ENCODE data around the gene TMEM169. TPM values are rescaled to one million over a fixed set of nuclear protein-coding genes. Genes with fewer than 3 reads are reported as not detected.
A peak's percentile ranks its signal among the peaks of the same experiment; 100 is the strongest.
"Not testable (repeated sequence)": the region's sequence is repeated elsewhere in the genome, so short reads cannot be mapped to it uniquely, and the experiment has no call there.

Gene TMEM169
- total RNA-seq, 1 experiment from 2014 or later: 8.2 TPM

DNA sequence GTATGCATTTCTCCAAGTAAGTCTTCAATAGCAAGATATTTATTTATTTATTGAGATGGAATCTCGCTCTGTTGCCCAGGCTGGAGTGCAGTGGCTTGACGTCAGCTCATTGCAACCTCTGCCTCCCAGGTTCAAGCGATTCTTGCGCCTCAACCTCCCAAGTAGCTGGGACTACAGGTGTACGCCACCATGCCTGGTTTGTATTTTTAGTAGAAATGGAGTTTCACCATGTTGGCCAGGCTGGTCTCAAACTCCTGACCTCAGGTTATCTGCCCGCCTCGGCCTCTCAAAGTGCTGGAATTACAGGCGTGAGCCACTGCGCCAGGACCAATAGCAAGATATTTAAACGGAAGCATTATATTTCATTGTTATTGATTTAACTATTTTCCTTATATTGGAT lies 1.7 kb upstream of the TMEM169 start:
- not testable (repeated sequence) for H3K9me3 ChIP-seq (replicated peaks); DNase-seq; H3K36me3 ChIP-seq; H3K27me3 ChIP-seq; H3K4me3 ChIP-seq; H3K27ac ChIP-seq
- peaks cover 12% of the 10 kb centered on the region for H3K4me1 ChIP-seq

GRCh38 chr2:216081012-216081411 lies 707 bp upstream of the TMEM169 start:
- Histone ChIP-seq H3K36me3 (no peaks in the 10 kb centered on the region), H3K27ac (peak overlapping the region; percentile 38; the same call in 1 of the 2 replicates)

DNA sequence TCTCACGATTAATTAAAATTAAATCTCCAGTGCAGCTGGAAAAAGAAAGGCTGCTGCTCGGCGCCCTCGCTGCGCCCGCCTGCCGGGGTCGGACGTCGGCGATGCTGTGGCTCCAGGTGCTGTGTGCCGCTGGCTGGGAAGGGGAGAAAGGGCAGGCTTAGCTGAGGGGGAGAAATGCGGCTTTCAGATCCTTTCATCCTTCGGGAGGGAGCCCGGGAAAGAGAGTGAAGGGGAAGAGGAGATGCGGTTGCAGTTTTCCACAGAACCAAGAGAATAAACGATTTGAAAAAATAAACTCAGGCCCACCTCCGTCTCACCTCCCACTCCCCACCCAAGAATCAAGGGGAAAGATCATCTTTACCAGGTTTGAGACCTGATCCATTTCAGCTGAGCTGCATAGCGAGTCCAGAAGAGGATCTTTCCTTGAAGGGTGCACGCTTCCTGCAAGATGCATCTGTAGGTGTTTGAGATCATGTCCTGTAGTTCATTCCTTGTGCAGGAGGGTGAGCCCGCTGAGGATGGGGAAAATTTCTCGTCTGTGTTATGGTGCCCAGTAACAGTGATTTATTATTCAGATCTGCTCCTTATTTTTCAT lies 495 bp downstream of the TMEM169 start:
- no peaks in the 10 kb centered on the region for H3K27me3 ChIP-seq
- H3K4me1 ChIP-seq: peaks cover 28% of the 10 kb centered on the region
- H3K4me3 ChIP-seq: peak overlapping the region; percentile 74
- no peaks in the 10 kb centered on the region for H3K36me3 ChIP-seq
- peak overlapping the region; percentile 38; the same call in 1 of the 2 replicates for H3K27ac ChIP-seq
- DNase-seq: peak; percentile 16 to 49
- H3K9me3 ChIP-seq (replicated peaks): no peaks in the 10 kb centered on the region

More at GRCh38 chr2:216081012-216081411, 707 bp upstream of the TMEM169 start:
- H3K4me3 ChIP-seq: peak overlapping the region; percentile 74
- DNase-seq: no peak
- no peaks in the 10 kb centered on the region for H3K27me3 ChIP-seq
- peaks cover 22% of the 10 kb centered on the region for H3K4me1 ChIP-seq
- no peaks in the 10 kb centered on the region for H3K9me3 ChIP-seq (replicated peaks)

- Histone ChIP-seq H3K36me3 (no peaks in the 10 kb centered on the region), H3K27me3 (no peaks in the 10 kb centered on the region), H3K4me1 (peaks cover 28% of the 10 kb centered on the region), H3K9me3 (replicated peaks) (no peaks in the 10 kb centered on the region), H3K4me3 (peak overlapping the region; percentile 74), H3K27ac (peak overlapping the region; percentile 90)
- peak; percentile 63 to 64 for DNase-seq
These were observed 1.1 kb downstream of the TMEM169 start for GRCh38 chr2:216082805-216083204.

GRCh38 chr2:216083464-216084281 lies 2.0 kb downstream of the TMEM169 start:
- no peaks in the 10 kb centered on the region for H3K36me3 ChIP-seq
- peak overlapping the region; percentile 90 for H3K27ac ChIP-seq
- H3K9me3 ChIP-seq (replicated peaks): no peaks in the 10 kb centered on the region
- DNase-seq: peak; percentile 95 to 98
- peaks cover 28% of the 10 kb centered on the region for H3K4me1 ChIP-seq
- no peaks in the 10 kb centered on the region for H3K27me3 ChIP-seq
- peak overlapping the region; percentile 74 for H3K4me3 ChIP-seq

DNA sequence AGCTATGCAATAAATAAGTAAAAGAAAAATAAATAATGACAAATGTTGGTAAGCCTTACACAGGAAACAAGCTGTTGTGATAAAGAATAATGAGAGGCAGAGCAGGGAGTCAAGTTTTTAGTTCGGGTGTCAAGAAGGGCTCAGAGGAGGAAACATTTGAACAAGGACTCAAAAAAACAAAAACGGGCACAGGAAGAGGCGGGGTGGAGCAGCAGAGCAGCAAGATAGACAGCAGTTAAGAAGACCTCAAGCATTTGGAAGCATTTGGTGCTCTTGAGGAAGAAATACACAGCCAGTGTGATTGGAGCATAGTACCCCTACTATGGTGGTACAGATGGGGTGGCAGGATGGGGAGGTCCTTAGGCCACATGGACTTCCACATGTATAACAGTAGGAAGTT lies 2.8 kb downstream of the TMEM169 start:
- Histone ChIP-seq H3K9me3 (replicated peaks) (no peaks in the 10 kb centered on the region), H3K27ac (peak overlapping the region; percentile 90), H3K4me1 (peaks cover 28% of the 10 kb centered on the region), H3K36me3 (no peaks in the 10 kb centered on the region), H3K27me3 (no peaks in the 10 kb centered on the region), H3K4me3 (peak overlapping the region; percentile 74)
- DNase-seq: peak; percentile 37 to 68

- peak; percentile 15 to 44 for DNase-seq
- Histone ChIP-seq H3K27ac (peak overlapping the region; percentile 90), H3K4me1 (peaks cover 28% of the 10 kb centered on the region), H3K4me3 (no peak overlapping the region), H3K9me3 (replicated peaks) (no peaks in the 10 kb centered on the region), H3K36me3 (no peaks in the 10 kb centered on the region), H3K27me3 (no peaks in the 10 kb centered on the region)
These were observed 4.6 kb downstream of the TMEM169 start for GRCh38 chr2:216086207-216086893.

DNA sequence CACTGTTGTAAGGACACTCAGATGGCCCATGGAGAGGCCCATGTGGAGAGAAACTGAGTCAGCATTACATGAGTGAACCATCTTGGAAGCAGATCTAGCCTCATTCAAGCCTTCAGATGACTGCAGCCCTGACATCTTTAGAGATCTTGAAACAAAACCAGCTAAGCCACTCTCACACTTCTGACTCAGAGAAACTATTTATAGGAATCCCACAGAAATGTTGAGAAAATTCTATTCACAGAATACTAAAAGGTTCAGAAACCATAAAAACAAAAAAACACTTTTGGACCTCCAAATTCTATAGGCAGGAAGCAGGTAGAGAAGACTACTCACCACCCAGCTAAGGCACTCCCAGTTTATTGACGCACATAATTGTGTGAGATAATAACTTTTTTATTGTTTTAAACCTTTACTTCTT lies 8.7 kb downstream of the TMEM169 start:
- Histone ChIP-seq H3K27ac (no peak overlapping the region), H3K36me3 (no peaks in the 10 kb centered on the region), H3K4me1 (peaks cover 13% of the 10 kb centered on the region), H3K9me3 (replicated peaks) (no peaks in the 10 kb centered on the region), H3K27me3 (no peaks in the 10 kb centered on the region), H3K4me3 (no peak overlapping the region)
- DNase-seq: no peak

DNA sequence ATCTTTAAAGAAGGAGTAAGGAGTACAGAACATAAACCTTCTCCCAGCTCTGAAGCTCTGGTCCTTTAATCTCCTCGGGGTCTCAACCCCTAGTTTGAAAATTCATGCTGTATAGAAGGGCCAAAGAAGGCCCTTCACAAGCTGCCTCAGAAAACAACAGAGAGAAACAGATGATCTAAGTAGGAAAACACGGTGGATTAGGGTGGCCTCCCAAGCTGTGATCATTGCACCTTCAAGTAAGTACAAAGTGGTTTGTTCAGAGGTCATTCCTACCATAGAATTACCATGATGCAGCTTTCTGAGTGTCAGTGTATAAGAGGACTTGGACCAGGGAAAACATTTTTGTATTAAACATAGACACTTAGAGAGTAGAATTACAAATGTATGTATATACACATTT lies 10.9 kb downstream of the TMEM169 start:
- H3K27ac ChIP-seq: no peak overlapping the region
- no peaks in the 10 kb centered on the region for H3K36me3 ChIP-seq
- H3K4me3 ChIP-seq: no peak overlapping the region
- DNase-seq: no peak
- H3K4me1 ChIP-seq: no peaks in the 10 kb centered on the region
- no peaks in the 10 kb centered on the region for H3K27me3 ChIP-seq
- H3K9me3 ChIP-seq (replicated peaks): no peaks in the 10 kb centered on the region

DNA sequence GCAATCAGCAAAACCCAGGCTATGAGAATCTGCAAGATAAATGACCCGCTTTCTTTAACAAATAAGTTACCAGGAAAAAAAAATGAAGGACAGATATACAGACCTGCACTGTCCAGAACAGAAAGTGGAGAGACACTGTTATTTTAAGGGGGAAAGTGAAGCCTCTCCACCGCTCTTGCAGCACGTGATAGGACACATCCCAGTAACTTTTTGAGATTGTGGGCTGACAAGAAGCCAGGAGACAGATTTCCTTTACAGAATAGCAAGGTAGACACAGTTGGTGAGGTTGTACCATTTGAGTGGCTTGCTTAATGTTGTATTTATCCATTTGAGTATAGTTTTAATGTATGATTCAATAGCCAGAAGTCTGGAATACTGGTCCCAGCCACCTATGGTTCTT lies 13.0 kb downstream of the TMEM169 start:
- Histone ChIP-seq H3K27ac (no peak overlapping the region), H3K4me1 (no peaks in the 10 kb centered on the region), H3K36me3 (no peaks in the 10 kb centered on the region; the same call in 1 of the 2 replicates), H3K27me3 (no peaks in the 10 kb centered on the region), H3K9me3 (replicated peaks) (no peaks in the 10 kb centered on the region), H3K4me3 (no peak overlapping the region)
- no peak for DNase-seq

GRCh38 chr2:216098421-216099334 lies 17.0 kb downstream of the TMEM169 start:
- Histone ChIP-seq H3K4me1 (no peaks in the 10 kb centered on the region), H3K27me3 (no peaks in the 10 kb centered on the region), H3K36me3 (no peaks in the 10 kb centered on the region; the same call in 1 of the 2 replicates), H3K4me3 (no peak overlapping the region), H3K27ac (no peak overlapping the region), H3K9me3 (replicated peaks) (no peaks in the 10 kb centered on the region)
- no peak for DNase-seq

GRCh38 chr2:216101109-216101508 lies 19.4 kb downstream of the TMEM169 start:
- no peaks in the 10 kb centered on the region for H3K4me1 ChIP-seq

DNA sequence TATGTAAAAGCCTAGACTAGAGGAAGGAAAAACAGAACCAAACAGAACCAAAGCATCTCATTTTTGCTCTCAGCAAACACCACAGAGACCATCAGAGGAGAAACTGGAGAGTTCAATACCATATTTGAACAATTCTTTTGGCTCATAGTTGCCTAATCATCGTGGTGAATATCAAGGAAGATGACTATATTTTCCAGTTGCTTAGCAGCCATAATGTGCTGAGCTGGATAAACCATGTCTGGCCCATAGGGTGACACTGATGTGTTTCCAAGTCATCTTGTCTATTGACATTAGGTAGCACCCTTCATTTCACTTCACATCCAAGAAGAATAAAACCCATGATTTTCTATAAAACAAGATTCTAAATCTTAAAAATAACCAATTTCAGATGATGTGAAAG lies 21.5 kb downstream of the TMEM169 start:
- Histone ChIP-seq H3K27me3 (no peaks in the 10 kb centered on the region), H3K4me1 (peaks cover under 1% of the 10 kb centered on the region; the same call in 1 of the 2 replicates), H3K27ac (no peak overlapping the region), H3K4me3 (no peak overlapping the region), H3K36me3 (no peaks in the 10 kb centered on the region; the same call in 1 of the 2 replicates), H3K9me3 (replicated peaks) (no peaks in the 10 kb centered on the region)
- DNase-seq: no peak

More at GRCh38 chr2:216101109-216101508, 19.4 kb downstream of the TMEM169 start:
- Histone ChIP-seq H3K27ac (no peak overlapping the region), H3K4me3 (no peak overlapping the region), H3K9me3 (replicated peaks) (no peaks in the 10 kb centered on the region), H3K36me3 (no peaks in the 10 kb centered on the region; the same call in 1 of the 2 replicates), H3K27me3 (no peaks in the 10 kb centered on the region)
- DNase-seq: no peak

- H3K4me1 ChIP-seq: peaks cover 5% of the 10 kb centered on the region; the same call in 1 of the 2 replicates
- peaks cover under 1% of the 10 kb centered on the region for H3K36me3 ChIP-seq
- H3K27ac ChIP-seq: no peak overlapping the region
- no peak for DNase-seq
- no peaks in the 10 kb centered on the region for H3K9me3 ChIP-seq (replicated peaks)
- H3K4me3 ChIP-seq: no peak overlapping the region
- H3K27me3 ChIP-seq: no peaks in the 10 kb centered on the region
These were observed 23.0 kb downstream of the TMEM169 start for GRCh38 chr2:216104691-216105090.

All from SJCRH30 (cell line).